Measurements from ENCODE around the gene ANTXR1. TPM values are rescaled to one million over a fixed set of nuclear protein-coding genes. Genes with fewer than 3 reads are reported as not detected.

Gene ANTXR1
- total RNA-seq, 1 donor from 2014 or later = 35.5 TPM

- Histone ChIP-seq H3K36me3 (ENCODE audit: control insufficient read depth, insufficient read depth, low read length) (no peaks in the 10 kb centered on the region), H3K4me3 (ENCODE audit: low read depth, low read length) (no peak overlapping the region), H3K27me3 (ENCODE audit: control insufficient read depth, insufficient read depth, low read length) (no peaks in the 10 kb centered on the region)
- DNase-seq (ENCODE audit: low read depth) = no peak
- no peak for TF ChIP-seq CTCF (IDR thresholded peaks at IDR 0.05; ENCODE audit: insufficient read depth, low read length, poor library complexity, severe bottlenecking)
Observed at GRCh38 chr2:69067866-69068265, 54.9 kb downstream of the ANTXR1 start.

- no peak for TF ChIP-seq CTCF (IDR thresholded peaks at IDR 0.05; ENCODE audit: insufficient read depth, low read length, poor library complexity, severe bottlenecking)
- no peak overlapping the region for H3K4me3 ChIP-seq (ENCODE audit: low read depth, low read length)
- H3K36me3 ChIP-seq (ENCODE audit: control insufficient read depth, insufficient read depth, low read length) = no peaks in the 10 kb centered on the region
- no peak for DNase-seq (ENCODE audit: low read depth)
- H3K27me3 ChIP-seq (ENCODE audit: control insufficient read depth, insufficient read depth, low read length) = no peaks in the 10 kb centered on the region
Observed at GRCh38 chr2:69070969-69071368, 58.0 kb downstream of the ANTXR1 start.

- no peak for DNase-seq (ENCODE audit: low read depth)
- H3K36me3 ChIP-seq (ENCODE audit: control insufficient read depth, insufficient read depth, low read length) = no peaks in the 10 kb centered on the region
- TF ChIP-seq CTCF (IDR thresholded peaks at IDR 0.05; ENCODE audit: insufficient read depth, low read length, poor library complexity, severe bottlenecking) = no peak
Observed at GRCh38 chr2:69073928-69074570, 61.1 kb downstream of the ANTXR1 start.

GRCh38 chr2:69074918-69075317 is 61.9 kb downstream of the ANTXR1 start:
- Histone ChIP-seq H3K36me3 (ENCODE audit: control insufficient read depth, insufficient read depth, low read length) (no peaks in the 10 kb centered on the region), H3K27me3 (ENCODE audit: control insufficient read depth, insufficient read depth, low read length) (no peaks in the 10 kb centered on the region)
- no peak for DNase-seq (ENCODE audit: low read depth)

More at GRCh38 chr2:69073928-69074570, 61.1 kb downstream of the ANTXR1 start:
- H3K4me3 ChIP-seq (ENCODE audit: low read depth, low read length) = no peak overlapping the region
- H3K27me3 ChIP-seq (ENCODE audit: control insufficient read depth, insufficient read depth, low read length) = no peaks in the 10 kb centered on the region

GRCh38 chr2:69075486-69075885 is 62.5 kb downstream of the ANTXR1 start:
- no peaks in the 10 kb centered on the region for H3K27me3 ChIP-seq (ENCODE audit: control insufficient read depth, insufficient read depth, low read length)
- DNase-seq (ENCODE audit: low read depth) = no peak
- no peak overlapping the region for H3K4me3 ChIP-seq (ENCODE audit: low read depth, low read length)
- no peaks in the 10 kb centered on the region for H3K36me3 ChIP-seq (ENCODE audit: control insufficient read depth, insufficient read depth, low read length)
- TF ChIP-seq CTCF (IDR thresholded peaks at IDR 0.05; ENCODE audit: insufficient read depth, low read length, poor library complexity, severe bottlenecking) = no peak

More at GRCh38 chr2:69074918-69075317, 61.9 kb downstream of the ANTXR1 start:
- TF ChIP-seq CTCF (IDR thresholded peaks at IDR 0.05; ENCODE audit: insufficient read depth, low read length, poor library complexity, severe bottlenecking) = no peak
- no peak overlapping the region for H3K4me3 ChIP-seq (ENCODE audit: low read depth, low read length)

- DNase-seq (ENCODE audit: low read depth) = no peak
- Histone ChIP-seq H3K27me3 (ENCODE audit: control insufficient read depth, insufficient read depth, low read length) (no peaks in the 10 kb centered on the region), H3K4me3 (ENCODE audit: low read depth, low read length) (no peak overlapping the region), H3K36me3 (ENCODE audit: control insufficient read depth, insufficient read depth, low read length) (no peaks in the 10 kb centered on the region)
- no peak for TF ChIP-seq CTCF (IDR thresholded peaks at IDR 0.05; ENCODE audit: insufficient read depth, low read length, poor library complexity, severe bottlenecking)
Observed at GRCh38 chr2:69076601-69077000, 63.6 kb downstream of the ANTXR1 start.

All from kidney epithelial cell (primary cell).